OCI-LY1 (cell line): ENCODE data around the gene LIMK2.

Source experiments
- H2AFZ ChIP-seq: fragments of 200-600 bp; sonication (generic), shearing (Covaris generic); 2 replicates; pipeline ENCODE4 v1.6.0; 2014; ENCODE audit warnings: antibody characterized with exemption, mild to moderate bottlenecking, low read length
- H3F3A ChIP-seq: fragments of 200-600 bp; sonication (generic), shearing (Covaris generic); 2 replicates; pipeline ENCODE4 v1.6.0; 2014; ENCODE audit warnings: mild to moderate bottlenecking, antibody characterized with exemption, low read length, moderate library complexity; ENCODE audit not compliant: insufficient read depth
- H3K27ac ChIP-seq: fragments of 200-600 bp; sonication (generic); 2 replicates; pipeline ENCODE4 v1.5.1; 2014; ENCODE audit warnings: low read length, mixed run types, mild to moderate bottlenecking, low read depth; ENCODE audit not compliant: poor library complexity, severe bottlenecking
- H3K27me3 ChIP-seq: fragments of 200-600 bp; sonication (generic); 2 replicates; pipeline ENCODE4 v1.6.0; 2014; ENCODE audit warnings: antibody characterized with exemption, mild to moderate bottlenecking, low read length, moderate library complexity; ENCODE audit not compliant: insufficient read depth
- H3K36me3 ChIP-seq: fragments of 200-600 bp; sonication (generic); 2 replicates; pipeline ENCODE4 v1.6.1; 2014; ENCODE audit warnings: mild to moderate bottlenecking, antibody characterized with exemption, low read length, moderate library complexity, mixed read lengths; ENCODE audit not compliant: insufficient read depth
- H3K4me1 ChIP-seq: fragments of 200-600 bp; sonication (generic); 2 replicates; pipeline ENCODE4 v1.5.1; 2014; ENCODE audit warnings: mild to moderate bottlenecking, low read length, moderate library complexity; ENCODE audit not compliant: insufficient read depth, severe bottlenecking
- H3K4me2 ChIP-seq: fragments of 200-600 bp; sonication (generic), shearing (Covaris generic); 2 replicates; pipeline ENCODE4 v1.6.1; 2014; ENCODE audit warnings: low read length
- H3K4me3 ChIP-seq: fragments of 200-600 bp; sonication (generic); 2 replicates; pipeline ENCODE4 v1.5.1; 2014; ENCODE audit warnings: low read length, low read depth, mild to moderate bottlenecking, mixed read lengths; ENCODE audit not compliant: poor library complexity, severe bottlenecking
- H3K79me2 ChIP-seq: fragments of 200-600 bp; shearing (Covaris generic); 2 replicates; pipeline ENCODE4 v1.6.1; 2016; ENCODE audit warnings: mixed run types, low read length, mixed read lengths; ENCODE audit not compliant: insufficient read depth
- H3K9ac ChIP-seq: fragments of 200-600 bp; sonication (generic), shearing (Covaris generic); 2 replicates; pipeline ENCODE4 v1.6.1; 2014; ENCODE audit warnings: mild to moderate bottlenecking, low read length, mixed read lengths
- H3K9me2 ChIP-seq: fragments of 200-600 bp; sonication (generic), shearing (Covaris generic); 2 replicates; pipeline ENCODE4 v1.6.1; 2014; ENCODE audit warnings: low read depth, mild to moderate bottlenecking, low read length, mixed read lengths
- H3K9me3 ChIP-seq: fragments of 200-600 bp; shearing (Covaris generic); 2 replicates; pipeline ENCODE4 v1.6.1; 2014; ENCODE audit warnings: low read length, mixed read lengths
- H4K20me1 ChIP-seq: fragments of 200-600 bp; sonication (generic), shearing (Covaris generic); 2 replicates; pipeline ENCODE4 v1.6.0; 2016; ENCODE audit warnings: mild to moderate bottlenecking, low read length; ENCODE audit not compliant: insufficient read depth
- EZH2 ChIP-seq: fragments of 200-600 bp; sonication (generic), shearing (Covaris generic); IDR thresholded peaks from 2 replicates; pipeline ENCODE4 v1.8.0; 2017; ENCODE audit warnings: borderline replicate concordance, mixed run types, mild to moderate bottlenecking, antibody characterized with exemption, low read length, moderate library complexity, mixed read lengths
- TF ChIP-seq, protein P1 (sequence below): fragments of 200-600 bp; sonication (generic), shearing (Covaris generic); IDR thresholded peaks from 2 replicates; pipeline ENCODE4 v1.5.1; 2017; ENCODE audit warnings: mild to moderate bottlenecking, antibody characterized with exemption, low read length, moderate library complexity, mixed read lengths

The LIMK2 gene

DNA sequence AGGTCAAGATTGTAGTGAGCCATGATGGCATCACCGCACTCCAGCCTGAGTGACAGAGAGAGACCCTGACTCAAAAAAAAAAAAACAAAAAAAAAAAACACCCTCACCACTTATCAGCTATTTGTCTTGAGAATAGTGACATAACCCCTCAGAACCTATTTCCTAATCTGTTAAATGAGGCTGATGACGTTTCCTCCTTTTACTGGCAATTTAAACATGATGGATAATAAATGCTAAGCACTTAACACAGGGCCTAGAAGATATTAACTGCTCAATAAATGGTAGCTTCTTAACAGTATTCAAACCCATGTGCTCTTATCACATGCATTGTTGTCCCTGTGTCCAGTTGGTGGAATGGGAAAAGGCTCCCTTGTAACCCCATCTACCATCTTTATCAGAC is 34.6 kb downstream of the LIMK2 start:
- Histone ChIP-seq H3K27ac (no peak overlapping the region), H3K4me1 (peaks cover 10% of the 10 kb centered on the region), H4K20me1 (no peaks in the 10 kb centered on the region), H3K27me3 (no peaks in the 10 kb centered on the region), H3K36me3 (peaks cover 6% of the 10 kb centered on the region; the same call in 1 of the 2 replicates), H3F3A (no peaks in the 10 kb centered on the region), H2AFZ (no peak overlapping the region), H3K4me3 (no peak overlapping the region), H3K9me3 (no peaks in the 10 kb centered on the region), H3K79me2 (no peaks in the 10 kb centered on the region), H3K9me2 (no peaks in the 10 kb centered on the region), H3K4me2 (no peak overlapping the region), H3K9ac (no peak overlapping the region)
- no peak for TF ChIP-seq EZH2
- TF ChIP-seq, protein P1, sequence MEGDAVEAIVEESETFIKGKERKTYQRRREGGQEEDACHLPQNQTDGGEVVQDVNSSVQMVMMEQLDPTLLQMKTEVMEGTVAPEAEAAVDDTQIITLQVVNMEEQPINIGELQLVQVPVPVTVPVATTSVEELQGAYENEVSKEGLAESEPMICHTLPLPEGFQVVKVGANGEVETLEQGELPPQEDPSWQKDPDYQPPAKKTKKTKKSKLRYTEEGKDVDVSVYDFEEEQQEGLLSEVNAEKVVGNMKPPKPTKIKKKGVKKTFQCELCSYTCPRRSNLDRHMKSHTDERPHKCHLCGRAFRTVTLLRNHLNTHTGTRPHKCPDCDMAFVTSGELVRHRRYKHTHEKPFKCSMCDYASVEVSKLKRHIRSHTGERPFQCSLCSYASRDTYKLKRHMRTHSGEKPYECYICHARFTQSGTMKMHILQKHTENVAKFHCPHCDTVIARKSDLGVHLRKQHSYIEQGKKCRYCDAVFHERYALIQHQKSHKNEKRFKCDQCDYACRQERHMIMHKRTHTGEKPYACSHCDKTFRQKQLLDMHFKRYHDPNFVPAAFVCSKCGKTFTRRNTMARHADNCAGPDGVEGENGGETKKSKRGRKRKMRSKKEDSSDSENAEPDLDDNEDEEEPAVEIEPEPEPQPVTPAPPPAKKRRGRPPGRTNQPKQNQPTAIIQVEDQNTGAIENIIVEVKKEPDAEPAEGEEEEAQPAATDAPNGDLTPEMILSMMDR, result no peak

DNA sequence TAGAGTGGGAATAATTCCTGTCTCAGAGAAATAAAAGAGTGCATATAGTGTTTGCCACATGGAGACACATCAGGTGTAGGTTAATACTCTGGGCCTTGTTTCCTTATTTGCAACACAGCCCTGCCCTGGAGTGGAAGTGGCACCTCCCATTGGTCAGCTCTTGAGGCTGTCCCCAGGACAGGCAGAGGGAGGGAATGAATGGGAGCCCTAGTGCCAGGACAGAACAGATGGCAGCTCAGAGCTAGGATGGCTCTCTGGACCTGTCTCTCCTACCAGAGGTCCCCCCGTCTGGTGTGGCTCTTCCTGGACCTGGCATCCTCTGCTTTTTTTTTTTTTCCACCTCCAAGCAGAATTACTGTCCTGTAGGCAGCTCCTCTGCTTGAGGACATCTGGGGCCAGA is 35.6 kb downstream of the LIMK2 start:
- no peaks in the 10 kb centered on the region; the same call in 1 of the 2 replicates for H3K36me3 ChIP-seq
- no peaks in the 10 kb centered on the region for H3K27me3 ChIP-seq
- H3K79me2 ChIP-seq, result no peaks in the 10 kb centered on the region
- no peaks in the 10 kb centered on the region for H3F3A ChIP-seq
- H4K20me1 ChIP-seq, result no peaks in the 10 kb centered on the region
- TF ChIP-seq EZH2, result no peak
- TF ChIP-seq, protein P1, result no peak
- peaks cover 10% of the 10 kb centered on the region for H3K4me1 ChIP-seq
- no peak overlapping the region; the same call in 1 of the 2 replicates for H3K9ac ChIP-seq
- H3K4me2 ChIP-seq, result peak overlapping the region; percentile 18; the same call in 1 of the 2 replicates
- H3K4me3 ChIP-seq, result no peak overlapping the region
- no peaks in the 10 kb centered on the region for H3K9me3 ChIP-seq
- no peaks in the 10 kb centered on the region for H3K9me2 ChIP-seq
- no peak overlapping the region for H2AFZ ChIP-seq
- no peak overlapping the region for H3K27ac ChIP-seq

- Histone ChIP-seq H3K27ac (no peak overlapping the region), H3K4me3 (no peak overlapping the region), H4K20me1 (no peaks in the 10 kb centered on the region), H3K9ac (no peak overlapping the region; the same call in 1 of the 2 replicates), H3K27me3 (no peaks in the 10 kb centered on the region), H3K79me2 (no peaks in the 10 kb centered on the region), H3K36me3 (no peaks in the 10 kb centered on the region; the same call in 1 of the 2 replicates), H3K9me2 (no peaks in the 10 kb centered on the region), H3K4me2 (peak overlapping the region; percentile 18; the same call in 1 of the 2 replicates), H3K9me3 (no peaks in the 10 kb centered on the region), H2AFZ (no peak overlapping the region), H3F3A (no peaks in the 10 kb centered on the region), H3K4me1 (peaks cover 10% of the 10 kb centered on the region)
- TF ChIP-seq, protein P1, result no peak
- TF ChIP-seq EZH2, result no peak
Observed at GRCh38 chr22:31248138-31248745, 36.1 kb downstream of the LIMK2 start.
